ENCODE measurements around the gene ZNF282.

Gene ZNF282

GRCh38 chr7:149195180-149196150 is at the start of gene ZNF282:
Gene ZNF282 (plus strand): TSS chr7:149195546. CDS start chr7:149195590, 44 bp downstream.
- no peaks in the 10 kb centered on the region for H3K9me3 ChIP-seq (ENCODE audit: insufficient read depth, low read length)
- TF ChIP-seq EZH2phosphoT487 (IDR thresholded peaks at IDR 0.05; ENCODE audit: low read depth): no peak
- TF ChIP-seq, protein P1, sequence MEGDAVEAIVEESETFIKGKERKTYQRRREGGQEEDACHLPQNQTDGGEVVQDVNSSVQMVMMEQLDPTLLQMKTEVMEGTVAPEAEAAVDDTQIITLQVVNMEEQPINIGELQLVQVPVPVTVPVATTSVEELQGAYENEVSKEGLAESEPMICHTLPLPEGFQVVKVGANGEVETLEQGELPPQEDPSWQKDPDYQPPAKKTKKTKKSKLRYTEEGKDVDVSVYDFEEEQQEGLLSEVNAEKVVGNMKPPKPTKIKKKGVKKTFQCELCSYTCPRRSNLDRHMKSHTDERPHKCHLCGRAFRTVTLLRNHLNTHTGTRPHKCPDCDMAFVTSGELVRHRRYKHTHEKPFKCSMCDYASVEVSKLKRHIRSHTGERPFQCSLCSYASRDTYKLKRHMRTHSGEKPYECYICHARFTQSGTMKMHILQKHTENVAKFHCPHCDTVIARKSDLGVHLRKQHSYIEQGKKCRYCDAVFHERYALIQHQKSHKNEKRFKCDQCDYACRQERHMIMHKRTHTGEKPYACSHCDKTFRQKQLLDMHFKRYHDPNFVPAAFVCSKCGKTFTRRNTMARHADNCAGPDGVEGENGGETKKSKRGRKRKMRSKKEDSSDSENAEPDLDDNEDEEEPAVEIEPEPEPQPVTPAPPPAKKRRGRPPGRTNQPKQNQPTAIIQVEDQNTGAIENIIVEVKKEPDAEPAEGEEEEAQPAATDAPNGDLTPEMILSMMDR (IDR thresholded peaks at IDR 0.05; ENCODE audit: low read depth, low read length): peak; percentile 54
- peak within 1 kb of the TSS; percentile 96 for H3K4me3 ChIP-seq (ENCODE audit: low read length)
- peaks cover 27% of the 10 kb centered on the region for H3K4me1 ChIP-seq (ENCODE audit: low read length)
- peak within 1 kb of the TSS; percentile 99 for H3K9ac ChIP-seq (ENCODE audit: low read length)
- peak within 1 kb of the TSS; percentile 67 for H2AFZ ChIP-seq (ENCODE audit: low read depth, low read length)
- H3K79me2 ChIP-seq (ENCODE audit: low read length): peaks cover 32% of the 10 kb centered on the region
- H3K27ac ChIP-seq (ENCODE audit: low read length): peak within 1 kb of the TSS; percentile 53
- peak within 1 kb of the TSS; percentile 98 for H3K4me2 ChIP-seq (ENCODE audit: low read length)
- H4K20me1 ChIP-seq (ENCODE audit: insufficient read depth, low read length): peaks cover 3% of the 10 kb centered on the region; the same call in 1 of the 2 replicates
- H3K27me3 ChIP-seq (ENCODE audit: low read depth, low read length): no peaks in the 10 kb centered on the region
- H3K36me3 ChIP-seq (replicated peaks; ENCODE audit: low read depth, low read length): peaks cover 24% of the 10 kb centered on the region

DNA sequence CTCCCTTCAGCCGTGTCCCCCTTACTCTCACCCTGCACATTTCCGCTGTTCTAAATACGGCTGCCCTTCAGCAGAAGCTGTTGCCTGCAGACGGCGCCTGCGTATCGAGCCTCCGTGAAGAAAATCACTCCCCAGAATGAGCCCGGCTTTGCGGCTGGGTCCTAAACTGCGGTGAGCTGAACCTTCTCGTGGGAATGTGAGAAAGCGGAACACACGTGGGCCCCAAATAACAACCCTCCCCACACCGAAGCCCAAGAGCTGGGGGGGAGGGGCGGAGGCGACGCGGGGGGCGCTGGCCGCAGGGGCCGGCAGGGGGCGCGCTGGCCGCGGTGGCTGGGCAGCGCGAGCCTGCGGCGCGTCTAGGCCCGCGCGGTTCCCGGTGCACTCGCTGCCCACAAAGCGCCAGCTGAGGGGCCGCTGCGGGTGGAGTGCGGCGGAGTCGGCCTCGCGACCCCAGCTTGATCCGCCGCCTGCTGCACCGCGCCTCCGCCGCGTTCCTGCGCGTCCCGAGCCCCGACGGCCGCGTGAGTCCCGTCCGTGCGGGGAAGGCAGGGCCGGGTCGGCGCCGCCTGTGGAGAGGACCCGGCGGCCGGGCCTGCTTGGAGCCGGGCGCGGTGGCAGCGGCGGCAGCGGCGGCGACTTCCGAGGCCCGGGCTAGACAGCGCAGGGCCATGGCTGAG is 48.1 kb upstream of the ZNF282 start, which contains the start of gene ZNF398:
ZNF398 (plus strand) TSS at position 382 of the 680 bp plus-strand sequence; CDS start at position 672, 290 bp downstream.
- Histone ChIP-seq H3K4me2 (ENCODE audit: low read length) (peak within 1 kb of the TSS; percentile 72), H3K9me3 (ENCODE audit: insufficient read depth, low read length) (no peaks in the 10 kb centered on the region), H3K27ac (ENCODE audit: low read length) (peak within 1 kb of the TSS; percentile 81), H3K4me1 (ENCODE audit: low read length) (peaks cover 13% of the 10 kb centered on the region), H4K20me1 (ENCODE audit: insufficient read depth, low read length) (0 out of 2 replicates have a peak, but pooled peaks cover 3% of the 10 kb centered on the region), H3K36me3 (replicated peaks; ENCODE audit: low read depth, low read length) (peaks cover 17% of the 10 kb centered on the region), H3K9ac (ENCODE audit: low read length) (peak within 1 kb of the TSS; percentile 96), H3K4me3 (ENCODE audit: low read length) (peak within 1 kb of the TSS; percentile 95), H3K79me2 (ENCODE audit: low read length) (peaks cover 71% of the 10 kb centered on the region), H2AFZ (ENCODE audit: low read depth, low read length) (peak within 1 kb of the TSS; percentile 97), H3K27me3 (ENCODE audit: low read depth, low read length) (no peaks in the 10 kb centered on the region)
- TF ChIP-seq, protein P1 (IDR thresholded peaks at IDR 0.05; ENCODE audit: low read depth, low read length): peak; percentile 56
- no peak for TF ChIP-seq EZH2phosphoT487 (IDR thresholded peaks at IDR 0.05; ENCODE audit: low read depth)

GRCh38 chr7:149147752-149148653 is 47.3 kb upstream of the ZNF282 start:
- Histone ChIP-seq H3K27ac (ENCODE audit: low read length) (peak overlapping the region; percentile 45), H3K9me3 (ENCODE audit: insufficient read depth, low read length) (no peaks in the 10 kb centered on the region), H3K9ac (ENCODE audit: low read length) (peak overlapping the region; percentile 81), H3K79me2 (ENCODE audit: low read length) (peaks cover 79% of the 10 kb centered on the region), H3K36me3 (replicated peaks; ENCODE audit: low read depth, low read length) (peaks cover 12% of the 10 kb centered on the region), H3K4me1 (ENCODE audit: low read length) (peaks cover 13% of the 10 kb centered on the region), H4K20me1 (ENCODE audit: insufficient read depth, low read length) (0 out of 2 replicates have a peak, but pooled peaks cover 3% of the 10 kb centered on the region), H3K4me2 (ENCODE audit: low read length) (peak overlapping the region; percentile 72), H3K4me3 (ENCODE audit: low read length) (peak overlapping the region; percentile 95), H2AFZ (ENCODE audit: low read depth, low read length) (peak overlapping the region; percentile 68; the same call in 1 of the 2 replicates), H3K27me3 (ENCODE audit: low read depth, low read length) (no peaks in the 10 kb centered on the region)
- TF ChIP-seq, protein P1 (IDR thresholded peaks at IDR 0.05; ENCODE audit: low read depth, low read length): no peak
- TF ChIP-seq EZH2phosphoT487 (IDR thresholded peaks at IDR 0.05; ENCODE audit: low read depth): no peak

Data from OCI-LY3 (cell line).